Panc1 (cell line): ENCODE measurements around the gene GPR160.

Source experiments
- CTCF ChIP-seq: fragments of 450-650 bp; IDR thresholded peaks from 2 replicates; pipeline ENCODE4 v1.5.1; 2017; ENCODE audit warnings: mild to moderate bottlenecking
- SIN3A ChIP-seq: IDR thresholded peaks from 2 replicates; pipeline ENCODE4 v1.6.1; 2012; ENCODE audit warnings: low read depth, mild to moderate bottlenecking, low read length, moderate library complexity, borderline replicate concordance; ENCODE audit not compliant: insufficient read depth
- TCF7L2 ChIP-seq: IDR thresholded peaks from 2 replicates; pipeline ENCODE4 v1.6.1; 2011; ENCODE audit warnings: mild to moderate bottlenecking, low read depth, low read length, inconsistent platforms
- TF ChIP-seq, protein P1 (sequence below), 2 experiments: IDR thresholded peaks; 2 replicates each; pipeline ENCODE4 v1.6.1; 2011 to 2012; ENCODE audit warnings: low read depth in 2 of 2, control low read depth in 1 of 2, low read length in 1 of 2, mild to moderate bottlenecking in 1 of 2, moderate library complexity in 1 of 2; ENCODE audit not compliant: insufficient read depth in 1 of 2

- no peak for TF ChIP-seq CTCF
- TF ChIP-seq, protein P1, sequence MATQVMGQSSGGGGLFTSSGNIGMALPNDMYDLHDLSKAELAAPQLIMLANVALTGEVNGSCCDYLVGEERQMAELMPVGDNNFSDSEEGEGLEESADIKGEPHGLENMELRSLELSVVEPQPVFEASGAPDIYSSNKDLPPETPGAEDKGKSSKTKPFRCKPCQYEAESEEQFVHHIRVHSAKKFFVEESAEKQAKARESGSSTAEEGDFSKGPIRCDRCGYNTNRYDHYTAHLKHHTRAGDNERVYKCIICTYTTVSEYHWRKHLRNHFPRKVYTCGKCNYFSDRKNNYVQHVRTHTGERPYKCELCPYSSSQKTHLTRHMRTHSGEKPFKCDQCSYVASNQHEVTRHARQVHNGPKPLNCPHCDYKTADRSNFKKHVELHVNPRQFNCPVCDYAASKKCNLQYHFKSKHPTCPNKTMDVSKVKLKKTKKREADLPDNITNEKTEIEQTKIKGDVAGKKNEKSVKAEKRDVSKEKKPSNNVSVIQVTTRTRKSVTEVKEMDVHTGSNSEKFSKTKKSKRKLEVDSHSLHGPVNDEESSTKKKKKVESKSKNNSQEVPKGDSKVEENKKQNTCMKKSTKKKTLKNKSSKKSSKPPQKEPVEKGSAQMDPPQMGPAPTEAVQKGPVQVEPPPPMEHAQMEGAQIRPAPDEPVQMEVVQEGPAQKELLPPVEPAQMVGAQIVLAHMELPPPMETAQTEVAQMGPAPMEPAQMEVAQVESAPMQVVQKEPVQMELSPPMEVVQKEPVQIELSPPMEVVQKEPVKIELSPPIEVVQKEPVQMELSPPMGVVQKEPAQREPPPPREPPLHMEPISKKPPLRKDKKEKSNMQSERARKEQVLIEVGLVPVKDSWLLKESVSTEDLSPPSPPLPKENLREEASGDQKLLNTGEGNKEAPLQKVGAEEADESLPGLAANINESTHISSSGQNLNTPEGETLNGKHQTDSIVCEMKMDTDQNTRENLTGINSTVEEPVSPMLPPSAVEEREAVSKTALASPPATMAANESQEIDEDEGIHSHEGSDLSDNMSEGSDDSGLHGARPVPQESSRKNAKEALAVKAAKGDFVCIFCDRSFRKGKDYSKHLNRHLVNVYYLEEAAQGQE (IDR thresholded peaks at IDR 0.05; ENCODE audit: insufficient read depth in 1 of 2, low read depth in 2 of 2, low read length in 1 of 2) = no peak
- TF ChIP-seq TCF7L2 = no peak
- no peak for TF ChIP-seq SIN3A
Measured at GRCh38 chr3:170079536-170080165, 41.9 kb downstream of the GPR160 start.
